Neural crest cell (in vitro differentiated cells): ENCODE measurements around the gene FLVCR1. TPM values are rescaled to one million over a fixed set of nuclear protein-coding genes. Genes with fewer than 3 reads are reported as not detected.

Source experiments
- DNase-seq: peaks from one replicate; pipeline ENCODE4 v3.0.0; 2021; ENCODE audit warnings: low read depth, mixed read lengths, low spot score
- H3K27ac Mint-ChIP-seq: one replicate; pipeline ENCODE4 v1.8.0; 2021; ENCODE audit warnings: mild to moderate bottlenecking, mixed read lengths; ENCODE audit not compliant: unreplicated experiment
- H3K27me3 Mint-ChIP-seq: 2 replicates; pipeline ENCODE4 v1.8.0; 2021; ENCODE audit warnings: low read depth, mild to moderate bottlenecking, mixed read lengths
- H3K36me3 Mint-ChIP-seq: 2 replicates; pipeline ENCODE4 v1.8.0; 2021; ENCODE audit warnings: low read depth, mild to moderate bottlenecking, mixed read lengths
- H3K4me1 Mint-ChIP-seq: 2 replicates; pipeline ENCODE4 v1.8.0; 2021; ENCODE audit warnings: mixed read lengths
- H3K4me3 Mint-ChIP-seq: one replicate; pipeline ENCODE4 v1.8.0; 2021; ENCODE audit warnings: mild to moderate bottlenecking, mixed read lengths
- H3K9me3 Mint-ChIP-seq: 2 replicates; pipeline ENCODE4 v1.8.0; 2021; ENCODE audit warnings: mixed read lengths
- CTCF ChIP-seq: fragments of 200-600 bp; sonication (generic); conservative IDR thresholded peaks from 2 replicates; pipeline ENCODE4 v1.5.0; 2021; ENCODE audit warnings: antibody characterized with exemption, mild to moderate bottlenecking
- total RNA-seq: library from RNA; stranded (reverse); gene quantifications from 2 replicates; pipeline ENCODE4 v1.2.1, GENCODE V29; 2021

FLVCR1 gene
- total RNA-seq, 1 donor from 2014 or later, result 31.4 TPM

- Mint-ChIP-seq H3K27ac (no peak overlapping the region), H3K36me3 (peaks cover 13% of the 10 kb centered on the region), H3K4me3 (no peak overlapping the region)
These were observed 22.0 kb downstream of the FLVCR1 start for GRCh38 chr1:212879947-212880690.

GRCh38 chr1:212884592-212884991, 26.5 kb downstream of the FLVCR1 start:
- Mint-ChIP-seq H3K4me3 (no peak overlapping the region), H3K4me1 (no peaks in the 10 kb centered on the region), H3K36me3 (peaks cover 11% of the 10 kb centered on the region), H3K27ac (no peak overlapping the region), H3K27me3 (no peaks in the 10 kb centered on the region), H3K9me3 (no peaks in the 10 kb centered on the region)
- no peak for TF ChIP-seq CTCF
- DNase-seq, result no peak

More at GRCh38 chr1:212879947-212880690, 22.0 kb downstream of the FLVCR1 start:
- no peak for DNase-seq
- no peak for TF ChIP-seq CTCF
- no peaks in the 10 kb centered on the region for H3K4me1 Mint-ChIP-seq
- H3K27me3 Mint-ChIP-seq, result no peaks in the 10 kb centered on the region
- H3K9me3 Mint-ChIP-seq, result no peaks in the 10 kb centered on the region

DNA sequence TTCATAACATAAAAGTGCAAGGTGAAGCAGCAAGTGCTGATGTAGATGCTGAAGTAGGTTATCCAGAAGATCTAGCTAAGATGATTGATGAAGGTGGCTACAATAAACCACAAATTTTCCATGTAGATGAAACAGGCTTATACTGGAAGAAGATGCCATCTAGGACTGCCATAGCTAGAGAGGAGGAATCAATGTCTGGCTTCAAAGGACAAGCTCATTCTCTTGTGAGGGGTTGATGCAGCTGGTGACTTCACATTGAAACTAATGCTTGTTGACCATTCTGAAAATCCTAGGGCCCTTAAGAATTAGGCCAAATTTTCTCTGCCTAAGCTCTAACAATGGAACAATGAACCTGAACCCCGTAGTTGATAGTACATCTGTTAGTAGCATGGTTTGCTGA, 34.0 kb downstream of the FLVCR1 start:
- TF ChIP-seq CTCF, result no peak
- Mint-ChIP-seq H3K27me3 (no peaks in the 10 kb centered on the region), H3K9me3 (no peaks in the 10 kb centered on the region), H3K36me3 (peaks cover 43% of the 10 kb centered on the region), H3K27ac (no peak overlapping the region), H3K4me3 (no peak overlapping the region), H3K4me1 (no peaks in the 10 kb centered on the region)
- no peak for DNase-seq

DNA sequence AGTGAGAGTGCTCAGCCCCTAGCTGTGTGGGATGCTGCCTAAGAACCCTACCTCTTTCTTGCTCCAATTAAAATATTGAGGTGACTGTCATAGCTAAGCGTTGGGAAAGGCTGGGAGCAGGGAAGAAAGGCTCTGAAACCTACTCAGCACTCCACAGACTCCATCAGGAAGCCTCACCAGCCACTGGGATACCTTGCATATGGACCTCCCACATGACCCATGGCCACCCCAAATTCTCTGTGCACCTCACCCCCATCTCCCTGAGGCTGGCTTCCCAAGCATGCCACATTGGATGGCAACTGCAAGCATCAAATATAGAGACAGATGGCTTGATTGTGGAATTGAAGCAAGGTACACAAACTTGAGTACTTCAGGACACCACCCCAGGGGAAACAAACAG, 41.8 kb downstream of the FLVCR1 start:
- H3K4me3 Mint-ChIP-seq, result no peak overlapping the region
- H3K9me3 Mint-ChIP-seq, result peaks cover 22% of the 10 kb centered on the region
- no peaks in the 10 kb centered on the region for H3K4me1 Mint-ChIP-seq
- no peak overlapping the region for H3K27ac Mint-ChIP-seq
- no peak for DNase-seq
- H3K27me3 Mint-ChIP-seq, result peaks cover under 1% of the 10 kb centered on the region
- H3K36me3 Mint-ChIP-seq, result peaks cover 50% of the 10 kb centered on the region
- no peak for TF ChIP-seq CTCF

DNA sequence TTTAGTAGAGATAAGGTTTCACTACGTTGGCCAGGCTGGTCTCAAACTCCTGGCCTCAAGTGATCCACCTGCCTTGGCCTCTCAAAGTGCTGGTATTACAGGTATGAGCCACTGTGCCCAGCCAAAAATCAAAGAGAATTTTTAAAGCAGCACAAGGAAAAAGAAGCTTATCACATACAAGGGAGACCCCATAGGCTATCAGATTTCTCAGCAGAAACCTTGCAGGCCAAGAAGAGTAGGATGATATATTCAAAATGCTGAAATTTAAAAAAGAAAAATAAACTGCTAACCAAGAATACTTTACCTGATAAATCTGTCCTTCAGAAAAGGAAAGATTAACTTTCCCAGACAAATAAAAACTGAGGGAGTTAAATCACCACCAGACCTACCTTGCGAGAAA, 43.2 kb downstream of the FLVCR1 start:
- Mint-ChIP-seq H3K4me3 (no peak overlapping the region), H3K27ac (no peak overlapping the region), H3K4me1 (no peaks in the 10 kb centered on the region), H3K27me3 (peaks cover 2% of the 10 kb centered on the region), H3K36me3 (peaks cover 45% of the 10 kb centered on the region), H3K9me3 (peaks cover 28% of the 10 kb centered on the region)
- no peak for TF ChIP-seq CTCF
- DNase-seq, result no peak
